SK-N-SH treated with all-trans-retinoic acid at 6 μM for 48 hours (cell line): Measurements from ENCODE around the gene FREM2.

Experiments used
- ZFP3 ChIP-seq: fragments of 250-450 bp; sonication (Bioruptor Pico); IDR thresholded peaks from 2 replicates; pipeline ENCODE4 v1.5.0; 2020; ENCODE audit warnings: mild to moderate bottlenecking, moderate library complexity
- TF ChIP-seq, protein P1 (sequence below): fragments of 250-450 bp; sonication (Bioruptor Pico); IDR thresholded peaks from 2 replicates; pipeline ENCODE4 v1.5.1; 2020; ENCODE audit warnings: low read depth, mild to moderate bottlenecking, moderate library complexity

DNA sequence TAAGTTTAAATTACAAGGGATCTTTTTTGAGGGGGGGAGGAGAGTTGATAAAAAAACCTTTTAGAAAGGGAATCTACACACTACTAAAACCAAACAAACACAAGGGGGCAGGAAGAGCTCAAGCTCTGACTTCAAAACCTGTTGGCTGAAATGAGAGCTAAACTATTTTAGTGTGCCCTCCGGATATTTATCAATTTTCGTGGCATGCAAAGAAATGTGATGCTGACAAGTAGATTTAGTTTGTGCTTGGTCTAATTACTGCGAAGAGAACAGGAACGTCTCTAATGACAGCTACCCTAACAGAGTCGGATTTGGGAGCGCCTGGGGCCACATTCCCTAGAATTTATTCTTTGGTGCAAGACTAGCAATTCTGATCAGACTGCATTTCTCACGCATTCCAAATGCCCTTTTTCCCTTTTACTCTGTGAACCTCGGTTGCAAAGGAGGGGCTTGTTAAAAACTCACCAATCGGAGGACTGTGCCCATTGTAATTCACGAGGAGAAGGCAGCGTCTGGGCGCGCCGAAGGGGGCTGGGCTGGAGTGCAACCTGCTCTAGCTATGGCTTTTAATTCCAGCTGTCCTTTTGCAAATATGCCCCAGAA is 802 bp upstream of the FREM2 start:
- no peak for TF ChIP-seq ZFP3 (CRISPR knock-in tag)
- TF ChIP-seq, protein P1, sequence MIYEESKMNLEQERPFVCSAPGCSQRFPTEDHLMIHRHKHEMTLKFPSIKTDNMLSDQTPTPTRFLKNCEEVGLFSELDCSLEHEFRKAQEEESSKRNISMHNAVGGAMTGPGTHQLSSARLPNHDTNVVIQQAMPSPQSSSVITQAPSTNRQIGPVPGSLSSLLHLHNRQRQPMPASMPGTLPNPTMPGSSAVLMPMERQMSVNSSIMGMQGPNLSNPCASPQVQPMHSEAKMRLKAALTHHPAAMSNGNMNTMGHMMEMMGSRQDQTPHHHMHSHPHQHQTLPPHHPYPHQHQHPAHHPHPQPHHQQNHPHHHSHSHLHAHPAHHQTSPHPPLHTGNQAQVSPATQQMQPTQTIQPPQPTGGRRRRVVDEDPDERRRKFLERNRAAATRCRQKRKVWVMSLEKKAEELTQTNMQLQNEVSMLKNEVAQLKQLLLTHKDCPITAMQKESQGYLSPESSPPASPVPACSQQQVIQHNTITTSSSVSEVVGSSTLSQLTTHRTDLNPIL (CRISPR knock-in tag), result no peak
